SK-N-SH (cell line): ENCODE measurements around the gene MFSD6L. TPM values are rescaled to one million over a fixed set of nuclear protein-coding genes. Genes with fewer than 3 reads are reported as not detected.

ENCODE experiments used
- CTCF ChIA-PET: fragments of 300-600, 350-600 bp; formaldehyde crosslinking; extraction: SDS; loops from one replicate; lab custom pipeline; 2021; lab: Yijun Ruan, JAX
- POLR2A ChIA-PET: fragments of 350-600 bp; sonication (Branson Sonifier 250); formaldehyde crosslinking; extraction: SDS; loops from one replicate; lab custom pipeline; 2020; ENCODE audit warnings: antibody characterized with exemption, inconsistent platforms; lab: Yijun Ruan, JAX
- DNase-seq: peaks from one replicate; pipeline ENCODE4 v3.0.0; 2012
- H2AFZ ChIP-seq: fragments of 200-600 bp; sonication (generic); 2 replicates; pipeline ENCODE4 v1.8.1; 2016; ENCODE audit warnings: antibody characterized with exemption, mild to moderate bottlenecking, low read depth
- H3F3A ChIP-seq: fragments of 200-600 bp; sonication (generic); replicated peaks from 2 replicates; pipeline ENCODE3; 2016; ENCODE audit warnings: antibody characterized with exemption, mild to moderate bottlenecking; ENCODE audit not compliant: insufficient read depth
- H3K27ac ChIP-seq, 2 experiments: fragments of 200-500 bp in 1 of 2; fragments of 200-600 bp in 1 of 2; sonication (Bioruptor generic) in 1 of 2; sonication (generic), shearing (Covaris generic) in 1 of 2; 2 replicates each; pipeline versions ENCODE4 v1.5.1 to v1.6.1; 2014 to 2016; ENCODE audit warnings: low read depth in 2 of 2, inconsistent platforms in 1 of 2, low read length in 1 of 2, mild to moderate bottlenecking in 1 of 2, mixed read lengths in 1 of 2
- H3K27me3 ChIP-seq: fragments of 200-600 bp; sonication (generic), shearing (Covaris generic); 2 replicates; pipeline ENCODE4 v1.6.1; 2016; ENCODE audit warnings: mixed run types; ENCODE audit not compliant: insufficient read depth
- H3K36me3 ChIP-seq, 2 experiments: fragments of 200-500 bp in 1 of 2; fragments of 200-600 bp in 1 of 2; sonication (Bioruptor generic) in 1 of 2; sonication (generic) in 1 of 2; replicated peaks in 1 of 2; 2 replicates each; pipeline versions ENCODE3 to v1.5.1; 2014 to 2016; ENCODE audit warnings: low read length in 1 of 2, mild to moderate bottlenecking in 1 of 2; ENCODE audit not compliant: insufficient read depth in 2 of 2, control insufficient read depth in 1 of 2
- H3K4me1 ChIP-seq, 2 experiments: fragments of 200-500 bp in 1 of 2; fragments of 200-600 bp in 1 of 2; sonication (Bioruptor generic) in 1 of 2; sonication (generic), shearing (Covaris generic) in 1 of 2; 2 replicates each; pipeline versions ENCODE4 v1.5.1 to v1.6.1; 2014 to 2016; ENCODE audit warnings: low read depth in 1 of 2, low read length in 1 of 2, mixed run types in 1 of 2; ENCODE audit not compliant: insufficient read depth in 2 of 2, control insufficient read depth in 1 of 2
- H3K4me2 ChIP-seq: fragments of 200-600 bp; sonication (generic), shearing (Covaris generic); 2 replicates; pipeline ENCODE4 v1.6.1; 2017; ENCODE audit warnings: mixed run types
- H3K4me3 ChIP-seq, 2 experiments: fragments of 200-500 bp in 1 of 2; fragments of 200-600 bp in 1 of 2; sonication (Bioruptor generic) in 1 of 2; sonication (generic), shearing (Covaris generic) in 1 of 2; 2 replicates each; pipeline versions ENCODE4 v1.5.1 to v1.8.1; 2014 to 2016; ENCODE audit warnings: low read depth in 2 of 2, inconsistent platforms in 1 of 2, low read length in 1 of 2, mild to moderate bottlenecking in 1 of 2, mixed read lengths in 1 of 2, moderate library complexity in 1 of 2
- H3K79me2 ChIP-seq: fragments of 200-600 bp; sonication (generic); 2 replicates; pipeline ENCODE4 v1.8.1; 2017; ENCODE audit warnings: mild to moderate bottlenecking; ENCODE audit not compliant: insufficient read depth
- H3K9ac ChIP-seq: fragments of 200-600 bp; sonication (generic); 2 replicates; pipeline ENCODE4 v1.6.1; 2017; ENCODE audit warnings: mixed run types
- H3K9me2 ChIP-seq: fragments of 200-600 bp; sonication (generic); 2 replicates; pipeline ENCODE4 v1.6.1; 2017; ENCODE audit warnings: mixed run types
- H3K9me3 ChIP-seq: fragments of 200-600 bp; sonication (generic); 2 replicates; pipeline ENCODE4 v1.6.1; 2017; ENCODE audit warnings: mixed run types, mild to moderate bottlenecking, moderate library complexity
- H4K20me1 ChIP-seq: fragments of 200-600 bp; sonication (generic); 2 replicates; pipeline ENCODE4 v1.6.1; 2017; ENCODE audit warnings: mild to moderate bottlenecking, mixed run types; ENCODE audit not compliant: insufficient read depth
- CHD2 ChIP-seq: fragments of 150-350 bp; IDR thresholded peaks from 2 replicates; pipeline ENCODE4 v1.6.1; 2018; ENCODE audit warnings: low read length; ENCODE audit not compliant: partially characterized antibody
- EZH2phosphoT487 ChIP-seq: fragments of 200-600 bp; sonication (generic); IDR thresholded peaks from 2 replicates; pipeline ENCODE4 v1.6.1; 2017; ENCODE audit warnings: low read depth, mixed run types, mild to moderate bottlenecking, antibody characterized with exemption, moderate library complexity, borderline replicate concordance
- FOXM1 ChIP-seq: IDR thresholded peaks from 2 replicates; pipeline ENCODE4 v1.4.0; 2012; ENCODE audit warnings: low read depth, mild to moderate bottlenecking
- IRF3 ChIP-seq: fragments of 150-350 bp; IDR thresholded peaks from 2 replicates; pipeline ENCODE4 v1.6.1; 2016; ENCODE audit warnings: mild to moderate bottlenecking, low read depth, low read length
- MXI1 ChIP-seq: IDR thresholded peaks from 2 replicates; pipeline ENCODE4 v1.6.1; 2012; ENCODE audit warnings: mild to moderate bottlenecking, low read depth, low read length, improper control_type of control experiment
- NFIC ChIP-seq: IDR thresholded peaks from 2 replicates; pipeline ENCODE4 v1.4.0; 2012; ENCODE audit warnings: borderline replicate concordance
- NRF1 ChIP-seq: IDR thresholded peaks from 2 replicates; pipeline ENCODE4 v1.6.1; 2012; ENCODE audit warnings: low read depth, mild to moderate bottlenecking, low read length
- POLR2AphosphoS5 ChIP-seq: IDR thresholded peaks from 2 replicates; pipeline ENCODE4 v1.6.1; 2012; ENCODE audit warnings: low read depth, low read length
- RCOR1 ChIP-seq: fragments of 150-350 bp; IDR thresholded peaks from 2 replicates; pipeline ENCODE4 v1.6.1; 2017; ENCODE audit warnings: antibody characterized with exemption, low read length
- RFX5 ChIP-seq: IDR thresholded peaks from 2 replicates; pipeline ENCODE4 v1.6.1; 2012; ENCODE audit warnings: mild to moderate bottlenecking, improper control_type of control experiment, low read length
- SIN3A ChIP-seq: IDR thresholded peaks from 2 replicates; pipeline ENCODE4 v1.6.1; 2012; ENCODE audit warnings: low read depth, mild to moderate bottlenecking, low read length, moderate library complexity, borderline replicate concordance
- SMC3 ChIP-seq: IDR thresholded peaks from 2 replicates; pipeline ENCODE4 v1.6.1; 2012; ENCODE audit warnings: low read depth, low read length, improper control_type of control experiment
- TAF1 ChIP-seq: IDR thresholded peaks from 2 replicates; pipeline ENCODE4 v1.6.1; 2012; ENCODE audit warnings: low read depth, mild to moderate bottlenecking, low read length, moderate library complexity, borderline replicate concordance
- TCF12 ChIP-seq: IDR thresholded peaks from 2 replicates; pipeline ENCODE4 v1.4.0; 2012
- TEAD4 ChIP-seq: IDR thresholded peaks from 2 replicates; pipeline ENCODE4 v1.4.0; 2012; ENCODE audit warnings: mild to moderate bottlenecking, borderline replicate concordance; ENCODE audit not compliant: insufficient read depth
- WGBS: methylation state at CpG from one replicate; pipeline ENCODE4 v1.1.6; 2017; ENCODE audit warnings: low lambda C conversion rate; 5-methylcytosine and 5-hydroxymethylcytosine counted together
- polyA plus RNA-seq, 3 experiments: library from polyadenylated mRNA; depleted of rRNA; stranded (reverse); fragments of >200 nt; gene quantifications; 2 replicates each; pipeline ENCODE4 v1.2.3, GENCODE V29; 2012

MFSD6L gene
- polyA plus RNA-seq, 1 of the 3 experiments (the other 2 are of a cell fraction), result not detected

- Histone ChIP-seq H4K20me1 (no peaks in the 10 kb centered on the region), H3K79me2 (no peaks in the 10 kb centered on the region), H3K9me3 (no peaks in the 10 kb centered on the region), H3K9me2 (no peaks in the 10 kb centered on the region), H3K4me1 (no peaks in the 10 kb centered on the region), H3K27me3 (peaks cover 47% of the 10 kb centered on the region), H3K36me3 (no peaks in the 10 kb centered on the region), H3K27ac (no peak overlapping the region), H3F3A (no peaks in the 10 kb centered on the region), H3K9ac (no peak overlapping the region), H2AFZ (no peak overlapping the region), H3K4me2 (no peak overlapping the region), H3K4me3 (no peak overlapping the region)
- TF ChIP-seq MXI1 (no peak), RCOR1 (no peak), POLR2AphosphoS5 (no peak), RFX5 (no peak), IRF3 (no peak), TAF1 (no peak), TEAD4 (no peak), SIN3A (no peak), EZH2phosphoT487 (no peak), CHD2 (no peak), SMC3 (no peak), NRF1 (no peak), TCF12 (no peak)
- no peak for DNase-seq
- CTCF ChIA-PET, result interaction anchor here (1.2 to 1.5 kb wide), 3 partner anchors 12 to 52 kb away, joined by 3 to 8 read pairs (median 4); no protein-coding TSS in a partner anchor
- POLR2A ChIA-PET, result no interaction called here
- 33% methylated on average over 18 of the region's 23 CpGs for WGBS
These were observed 854 bp downstream of the MFSD6L start for GRCh38 chr17:8798176-8798845.

- no peaks in the 10 kb centered on the region for H3F3A ChIP-seq
- CTCF ChIA-PET, result interaction anchor here (1.2 to 1.5 kb wide), 3 partner anchors 12 to 51 kb away, joined by 3 to 8 read pairs (median 4); no protein-coding TSS in a partner anchor
These were observed 1.5 kb downstream of the MFSD6L start for GRCh38 chr17:8797621-8798175.

More at GRCh38 chr17:8797621-8798175, 1.5 kb downstream of the MFSD6L start:
- no peaks in the 10 kb centered on the region for H3K9me3 ChIP-seq
- no peaks in the 10 kb centered on the region for H3K79me2 ChIP-seq
- no peaks in the 10 kb centered on the region for H4K20me1 ChIP-seq
- no peaks in the 10 kb centered on the region for H3K36me3 ChIP-seq
- H3K4me1 ChIP-seq, result no peaks in the 10 kb centered on the region
- H3K4me3 ChIP-seq, result no peak overlapping the region
- H3K27ac ChIP-seq, result no peak overlapping the region
- TF ChIP-seq FOXM1 (no peak), EZH2phosphoT487 (no peak), NFIC (no peak), SMC3 (no peak)
- H3K9me2 ChIP-seq, result no peaks in the 10 kb centered on the region
- peaks cover 43% of the 10 kb centered on the region for H3K27me3 ChIP-seq
- no peak overlapping the region for H3K9ac ChIP-seq
- DNase-seq, result no peak
- H2AFZ ChIP-seq, result no peak overlapping the region
- POLR2A ChIA-PET, result no interaction called here
- WGBS, result 16% methylated on average over 5 of the region's 14 CpGs
- H3K4me2 ChIP-seq, result no peak overlapping the region
